GM18907 (cell line): Measurements from ENCODE around the gene DDX54.

Source experiments
- ATAC-seq: cut with Tn5 transposase; IDR thresholded peaks from one replicate; pipeline ENCODE4 v1.9.1; 2021; ENCODE audit warnings: mild to moderate bottlenecking, moderate library complexity; ENCODE audit not compliant: unreplicated experiment

The DDX54 gene

GRCh38 chr12:113185180-113186032 is at the start of gene DDX54, which contains the start of gene RITA1:
DDX54 (minus strand) TSS chr12:113185478; CDS start chr12:113185451, 27 bp downstream.
RITA1 (plus strand) TSS chr12:113185721; CDS start chr12:113186747, 1,026 bp downstream.
- peak; percentile 54 for ATAC-seq

GRCh38 chr12:113234483-113234882 is 49.2 kb upstream of the DDX54 start:
- no peak for ATAC-seq

GRCh38 chr12:113233967-113234366 is 48.7 kb upstream of the DDX54 start:
- ATAC-seq, result no peak

- peak; percentile 57 for ATAC-seq
These were observed 47.7 kb upstream of the DDX54 start for GRCh38 chr12:113232840-113233585.

- ATAC-seq, result no peak
These were observed 47.0 kb upstream of the DDX54 start for GRCh38 chr12:113232089-113232839.

- ATAC-seq, result no peak
These were observed 46.2 kb upstream of the DDX54 start for GRCh38 chr12:113231235-113232088.

- peak; percentile 7 for ATAC-seq
These were observed 45.3 kb upstream of the DDX54 start for GRCh38 chr12:113230315-113231234.

- ATAC-seq, result no peak
These were observed 43.2 kb upstream of the DDX54 start for GRCh38 chr12:113228394-113229028.

GRCh38 chr12:113227686-113228391 is 42.6 kb upstream of the DDX54 start:
- no peak for ATAC-seq

- ATAC-seq, result no peak
These were observed 41.7 kb upstream of the DDX54 start for GRCh38 chr12:113226696-113227568.

GRCh38 chr12:113224955-113225354 is 39.7 kb upstream of the DDX54 start:
- no peak for ATAC-seq

GRCh38 chr12:113222730-113223531 is 37.7 kb upstream of the DDX54 start:
- no peak for ATAC-seq

- no peak for ATAC-seq
These were observed 36.9 kb upstream of the DDX54 start for GRCh38 chr12:113221997-113222729.

GRCh38 chr12:113221181-113221996 is 36.1 kb upstream of the DDX54 start, which contains the start of gene TPCN1:
TPCN1 (plus strand) TSS chr12:113221464; CDS start chr12:113226853, 5,389 bp downstream.
- ATAC-seq, result peak; percentile 92
